Fibroblast of pulmonary artery (primary cell): Measurements from ENCODE around the gene CACNA1B.

Experiments used
- DNase-seq: peaks from one replicate; pipeline ENCODE4 v3.0.0-alpha.2; 2010; ENCODE audit warnings: low read depth
- H3K4me3 ChIP-seq: replicated peaks from 2 replicates; pipeline ENCODE4 v1.5.1; 2011; ENCODE audit warnings: low read depth, mild to moderate bottlenecking, control low read depth, low read length, moderate library complexity
- TF ChIP-seq, protein P1 (sequence below): IDR thresholded peaks from 2 replicates; pipeline ENCODE4 v1.5.1; 2011; ENCODE audit warnings: mild to moderate bottlenecking, control low read depth, low read length, inconsistent platforms; ENCODE audit errors: missing control alignments

CACNA1B gene

DNA sequence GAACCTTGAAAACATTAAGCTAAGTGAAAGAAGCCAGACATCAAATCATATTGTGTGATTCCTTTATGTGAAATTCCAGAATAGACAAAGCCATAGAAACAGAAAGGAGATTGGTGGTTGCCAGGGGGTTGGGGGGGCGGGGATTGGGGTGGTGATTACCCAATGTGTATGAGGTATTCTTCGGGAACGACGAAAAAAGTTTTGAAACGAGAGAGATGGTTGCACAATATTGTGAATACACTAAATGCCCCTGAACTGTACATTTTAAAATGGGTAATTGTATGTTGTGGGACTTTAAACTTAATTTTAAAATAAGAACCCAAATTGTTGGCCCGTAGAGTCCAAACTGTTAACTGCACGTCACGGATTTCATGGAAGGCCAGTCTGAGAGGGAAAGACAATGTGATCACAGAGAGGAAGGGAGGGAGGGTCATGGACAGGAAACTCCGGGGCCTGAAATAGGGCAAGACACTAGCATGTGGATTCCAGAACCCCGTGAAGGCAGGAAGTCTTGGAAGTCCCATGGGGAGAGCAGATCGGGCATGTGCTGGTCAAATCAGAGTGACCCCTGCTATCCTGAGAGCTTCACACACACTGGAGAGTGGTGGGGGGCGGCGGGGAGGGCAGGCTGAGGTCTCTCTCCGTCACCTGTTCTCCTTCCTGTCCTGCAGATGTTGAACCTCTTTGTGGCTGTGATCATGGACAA is 218.4 kb downstream of the CACNA1B start:
- TF ChIP-seq, protein P1, sequence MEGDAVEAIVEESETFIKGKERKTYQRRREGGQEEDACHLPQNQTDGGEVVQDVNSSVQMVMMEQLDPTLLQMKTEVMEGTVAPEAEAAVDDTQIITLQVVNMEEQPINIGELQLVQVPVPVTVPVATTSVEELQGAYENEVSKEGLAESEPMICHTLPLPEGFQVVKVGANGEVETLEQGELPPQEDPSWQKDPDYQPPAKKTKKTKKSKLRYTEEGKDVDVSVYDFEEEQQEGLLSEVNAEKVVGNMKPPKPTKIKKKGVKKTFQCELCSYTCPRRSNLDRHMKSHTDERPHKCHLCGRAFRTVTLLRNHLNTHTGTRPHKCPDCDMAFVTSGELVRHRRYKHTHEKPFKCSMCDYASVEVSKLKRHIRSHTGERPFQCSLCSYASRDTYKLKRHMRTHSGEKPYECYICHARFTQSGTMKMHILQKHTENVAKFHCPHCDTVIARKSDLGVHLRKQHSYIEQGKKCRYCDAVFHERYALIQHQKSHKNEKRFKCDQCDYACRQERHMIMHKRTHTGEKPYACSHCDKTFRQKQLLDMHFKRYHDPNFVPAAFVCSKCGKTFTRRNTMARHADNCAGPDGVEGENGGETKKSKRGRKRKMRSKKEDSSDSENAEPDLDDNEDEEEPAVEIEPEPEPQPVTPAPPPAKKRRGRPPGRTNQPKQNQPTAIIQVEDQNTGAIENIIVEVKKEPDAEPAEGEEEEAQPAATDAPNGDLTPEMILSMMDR: no peak
- no peak overlapping the region for H3K4me3 ChIP-seq
- no peak for DNase-seq

GRCh38 chr9:138096519-138096845 is 218.9 kb downstream of the CACNA1B start:
- TF ChIP-seq, protein P1: no peak
- DNase-seq: no peak
- no peak overlapping the region for H3K4me3 ChIP-seq

DNA sequence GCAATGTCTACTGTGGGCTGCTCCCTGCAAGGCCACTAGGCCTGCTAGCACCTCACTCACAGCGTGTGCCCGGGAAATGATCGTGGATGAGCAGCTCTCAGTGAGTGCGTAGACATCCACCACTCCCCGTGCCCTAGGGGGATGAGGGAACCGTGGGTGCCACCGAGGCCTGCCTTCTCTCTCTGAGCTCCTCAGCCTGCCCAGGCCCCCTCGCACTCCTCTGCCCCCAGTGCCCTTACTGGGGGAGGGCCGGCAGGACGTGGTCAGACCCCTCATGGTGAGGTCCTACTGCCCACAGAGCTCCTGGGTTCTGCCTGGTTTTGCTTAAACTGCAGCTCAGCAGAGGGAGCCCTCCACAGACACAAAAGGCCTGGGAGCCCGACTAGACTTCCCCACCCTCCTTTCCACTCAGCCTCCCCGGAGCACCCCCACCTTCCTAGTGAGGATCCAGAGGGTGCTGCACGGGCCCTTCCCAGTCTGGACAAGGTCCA is 220.0 kb downstream of the CACNA1B start:
- no peak overlapping the region for H3K4me3 ChIP-seq
- no peak for DNase-seq

DNA sequence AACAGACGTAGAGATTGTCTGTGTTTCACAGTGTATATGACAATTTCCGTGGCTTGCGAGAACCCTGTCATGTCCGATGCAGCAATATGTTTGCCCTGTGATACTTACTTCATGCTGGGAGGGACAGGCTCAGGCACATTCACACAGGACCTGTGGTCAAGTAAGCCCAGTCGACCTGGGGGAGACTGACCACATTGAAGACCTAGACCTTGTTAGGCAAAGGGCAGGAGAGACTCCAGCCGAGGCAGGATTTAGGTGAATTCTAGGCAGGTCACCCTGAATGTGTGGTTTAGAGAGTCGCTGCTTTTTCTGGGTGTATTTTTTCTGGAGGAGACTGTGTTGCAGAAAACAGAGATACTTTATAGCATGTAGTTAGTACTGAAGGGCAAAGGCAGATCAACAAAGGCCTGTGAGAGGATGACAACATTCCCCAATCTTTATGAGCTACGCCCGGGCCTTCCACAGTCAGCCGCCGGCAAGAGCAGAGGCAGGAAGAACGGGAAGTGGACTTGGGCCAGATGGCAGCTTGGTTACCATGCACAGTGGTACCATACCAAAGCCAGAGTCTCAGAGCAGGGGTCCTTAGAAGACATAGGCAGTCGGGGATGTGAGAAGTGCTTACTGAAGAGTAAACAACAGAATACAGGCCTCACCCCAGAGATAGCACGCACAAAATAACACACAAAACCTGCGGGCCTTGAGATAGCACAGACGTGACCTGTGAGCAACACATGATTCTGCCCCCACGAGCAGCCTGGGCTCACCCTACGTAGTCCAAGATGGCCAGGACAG is 220.7 kb downstream of the CACNA1B start:
- H3K4me3 ChIP-seq: no peak overlapping the region
- DNase-seq: no peak
- TF ChIP-seq, protein P1: no peak

More for the DNA sequence above, 220.0 kb downstream of the CACNA1B start:
- TF ChIP-seq, protein P1: no peak

DNA sequence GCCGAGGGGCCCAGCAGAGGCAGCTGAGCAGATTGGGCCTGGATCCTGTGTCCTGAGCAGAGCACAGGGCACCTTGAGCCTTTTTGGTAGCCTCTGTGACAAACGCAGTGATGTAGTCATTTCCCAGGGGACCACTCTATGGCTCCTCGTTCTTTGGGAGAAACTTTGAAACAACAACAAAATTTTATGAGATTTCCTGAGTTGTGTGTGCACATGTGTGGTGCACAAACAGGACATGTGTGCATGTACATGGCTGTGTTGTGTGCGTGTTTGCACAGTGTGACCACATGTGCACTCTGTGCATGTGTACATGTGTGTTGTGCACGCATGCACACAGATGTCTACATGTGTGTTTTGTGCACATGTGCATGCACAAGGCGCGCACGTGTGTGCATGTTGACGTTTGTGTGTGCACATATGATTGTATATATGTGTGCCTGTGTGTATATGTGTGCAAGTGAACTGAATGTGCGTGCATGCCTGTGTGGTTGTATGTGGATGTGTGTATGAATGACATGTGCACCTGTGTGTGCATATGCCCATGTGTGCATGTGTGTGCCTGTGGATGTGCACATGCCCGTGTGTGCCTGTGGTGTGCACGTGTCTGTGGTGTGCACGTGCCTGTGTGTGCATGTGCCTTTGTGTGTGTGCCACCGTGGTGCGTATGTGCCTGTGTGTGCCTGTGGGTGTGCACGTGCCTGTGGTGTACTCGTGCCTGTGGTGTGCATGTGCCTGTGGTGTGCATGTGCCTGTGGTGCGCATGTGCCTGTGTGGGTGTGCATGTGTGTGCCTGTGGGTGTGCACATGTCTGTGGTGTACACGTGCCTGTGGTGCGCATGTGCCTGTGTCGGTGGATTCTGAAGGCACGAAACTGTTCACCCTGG is 221.6 kb downstream of the CACNA1B start:
- DNase-seq: no peak
- TF ChIP-seq, protein P1: no peak

GRCh38 chr9:138099803-138100598 is 222.4 kb downstream of the CACNA1B start:
- no peak for DNase-seq
- H3K4me3 ChIP-seq: no peak overlapping the region

More for the DNA sequence above, 221.6 kb downstream of the CACNA1B start:
- no peak overlapping the region for H3K4me3 ChIP-seq

More at GRCh38 chr9:138099803-138100598, 222.4 kb downstream of the CACNA1B start:
- TF ChIP-seq, protein P1: no peak
